GM19023 (cell line): Measurements from ENCODE around the gene C6orf118.

Experiments
- ATAC-seq: cut with Tn5 transposase; IDR thresholded peaks from one replicate; pipeline ENCODE4 v1.9.1; 2021; ENCODE audit warnings: mild to moderate bottlenecking, moderate library complexity; ENCODE audit not compliant: unreplicated experiment

Gene C6orf118

DNA sequence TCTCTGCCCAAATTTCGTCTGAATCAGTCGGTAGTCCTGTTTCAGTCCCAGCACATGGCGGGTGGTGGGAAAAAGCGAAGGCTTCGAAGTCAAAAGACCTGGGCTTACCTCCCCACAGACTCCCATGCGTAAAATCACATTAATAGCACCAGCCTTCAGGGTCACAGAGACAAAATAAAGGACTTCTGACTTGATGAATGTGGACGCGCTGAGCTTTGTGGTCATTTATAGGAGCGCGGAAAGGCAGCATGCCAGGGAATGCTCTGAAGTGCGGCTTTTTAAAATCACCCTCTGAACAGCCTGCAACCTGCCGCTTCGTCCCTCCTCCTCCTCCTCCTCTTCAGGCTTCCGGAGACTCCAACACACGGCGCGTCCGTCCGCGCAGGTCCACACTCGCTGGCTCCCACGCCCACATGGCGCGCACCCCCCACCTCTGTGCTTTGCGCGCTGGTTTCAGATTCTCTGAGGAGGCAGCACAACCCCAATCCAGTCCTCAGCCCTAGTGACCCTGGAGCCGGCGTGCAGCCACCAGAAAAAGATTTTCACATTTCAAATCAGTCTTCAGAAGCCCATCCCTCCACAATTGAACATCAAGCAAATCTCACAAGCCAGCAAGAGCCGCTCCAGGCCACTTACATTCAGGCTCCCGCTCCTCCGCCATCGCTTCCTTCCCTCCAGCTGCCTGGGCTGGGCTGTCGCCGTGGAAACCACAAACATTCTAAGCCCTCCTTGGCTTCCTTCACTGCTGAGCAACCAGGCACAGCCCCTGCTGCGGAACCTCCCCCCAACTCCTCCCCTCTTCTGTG lies at the start of gene C6orf118:
TSS of gene C6orf118 (minus strand) at position 680 of the 806 bp plus-strand sequence. CDS start at position 661, 19 bp downstream.
- no peak for ATAC-seq

GRCh38 chr6:165345700-165346099 lies 36.3 kb upstream of the C6orf118 start:
- no peak for ATAC-seq

DNA sequence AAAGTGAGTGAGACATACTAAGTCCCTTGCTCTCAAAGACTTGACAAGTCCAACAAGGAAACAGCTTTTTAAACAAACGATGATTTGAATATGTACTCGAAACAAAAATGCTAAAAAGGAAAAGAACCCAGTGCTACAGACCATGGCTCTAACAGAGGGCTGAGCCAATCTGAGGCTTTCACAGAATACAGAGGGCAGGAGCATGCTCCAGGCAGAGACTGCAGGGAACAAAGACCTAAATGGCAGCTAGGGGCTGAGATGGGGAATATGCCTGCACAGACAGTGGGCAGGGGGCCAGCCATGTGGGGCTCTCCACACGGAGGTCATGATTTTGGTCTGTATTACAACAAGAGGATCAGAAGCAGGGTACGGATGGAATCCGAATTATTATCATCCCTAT lies 31.1 kb upstream of the C6orf118 start:
- ATAC-seq: no peak

DNA sequence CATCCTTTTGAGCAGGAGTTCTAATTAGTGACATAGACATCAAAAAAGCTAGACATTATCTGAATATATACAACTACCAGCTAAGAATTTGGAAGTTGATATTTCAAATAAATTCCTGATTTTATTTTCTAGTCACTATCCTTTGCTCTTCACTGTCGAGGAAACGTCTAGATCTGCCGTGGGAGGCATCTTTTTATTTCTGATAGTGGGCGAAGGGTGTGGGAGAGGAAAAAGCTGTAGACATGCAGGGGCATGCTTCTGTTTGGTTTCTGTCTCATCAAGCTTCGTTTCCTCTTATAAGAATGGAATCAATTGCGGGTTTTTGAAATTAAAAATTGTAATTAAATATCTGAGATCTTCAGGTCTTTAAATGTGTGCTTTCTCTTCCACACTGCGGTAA lies 16.2 kb upstream of the C6orf118 start:
- no peak for ATAC-seq

- ATAC-seq: no peak
Observed at GRCh38 chr6:165321555-165322145, 12.2 kb upstream of the C6orf118 start.

DNA sequence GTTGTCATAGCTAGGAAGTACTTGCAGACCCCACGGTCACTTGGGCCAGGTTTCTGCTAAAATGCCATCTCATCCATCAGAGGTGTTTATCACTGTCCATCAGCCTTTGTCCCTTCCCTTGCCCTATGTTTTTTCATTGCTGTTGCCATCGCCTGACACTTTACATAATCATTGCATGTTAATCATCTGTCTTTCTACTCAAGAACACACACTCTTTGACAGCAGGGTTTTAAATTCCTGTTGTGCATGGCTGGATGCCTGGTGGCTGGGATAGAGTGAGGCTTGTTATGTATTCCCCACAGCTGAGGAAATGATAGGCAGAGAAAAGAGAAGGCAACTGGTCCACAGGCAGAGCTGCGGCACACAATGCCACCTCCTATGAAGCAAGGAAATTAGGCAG lies 11.7 kb upstream of the C6orf118 start:
- ATAC-seq: no peak

DNA sequence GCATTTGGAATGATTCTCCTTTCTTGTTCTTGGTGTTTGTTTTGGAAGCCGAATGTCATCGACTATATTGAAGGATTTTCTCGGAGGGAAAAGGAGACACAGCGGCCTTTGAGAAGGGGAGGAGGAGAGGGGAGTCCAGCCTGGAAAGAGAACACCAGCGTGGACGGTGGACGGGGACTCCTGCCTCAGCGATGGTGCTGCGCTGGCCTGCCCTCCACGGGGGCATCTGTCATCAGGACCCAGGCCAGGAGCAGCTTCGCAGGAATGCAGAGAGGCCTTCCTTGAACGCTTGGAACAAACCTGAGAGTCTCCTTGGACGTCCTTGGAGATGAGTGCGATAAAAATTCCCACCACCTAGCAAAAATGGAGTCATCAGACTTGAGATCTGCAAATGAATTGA lies 8.3 kb upstream of the C6orf118 start:
- no peak for ATAC-seq

DNA sequence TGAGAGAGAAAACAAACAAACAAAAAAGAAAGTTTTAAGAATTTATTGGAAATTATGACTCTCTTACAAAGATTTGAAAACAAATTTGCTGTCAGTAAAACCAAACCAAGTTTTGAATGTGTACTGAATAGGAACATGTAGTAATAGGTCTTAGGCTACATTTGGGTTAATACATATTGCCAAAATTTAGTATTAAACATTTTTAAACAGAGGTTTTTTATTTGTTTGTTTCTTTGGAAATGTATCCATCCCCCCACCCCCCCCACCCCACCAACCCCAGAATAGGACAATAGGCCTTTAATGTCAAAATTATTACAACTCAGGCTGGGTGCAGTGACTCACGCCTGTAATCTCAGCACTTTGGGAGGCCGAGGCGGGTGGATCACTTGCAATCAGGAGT lies 2.5 kb downstream of the C6orf118 start:
- ATAC-seq: no peak

DNA sequence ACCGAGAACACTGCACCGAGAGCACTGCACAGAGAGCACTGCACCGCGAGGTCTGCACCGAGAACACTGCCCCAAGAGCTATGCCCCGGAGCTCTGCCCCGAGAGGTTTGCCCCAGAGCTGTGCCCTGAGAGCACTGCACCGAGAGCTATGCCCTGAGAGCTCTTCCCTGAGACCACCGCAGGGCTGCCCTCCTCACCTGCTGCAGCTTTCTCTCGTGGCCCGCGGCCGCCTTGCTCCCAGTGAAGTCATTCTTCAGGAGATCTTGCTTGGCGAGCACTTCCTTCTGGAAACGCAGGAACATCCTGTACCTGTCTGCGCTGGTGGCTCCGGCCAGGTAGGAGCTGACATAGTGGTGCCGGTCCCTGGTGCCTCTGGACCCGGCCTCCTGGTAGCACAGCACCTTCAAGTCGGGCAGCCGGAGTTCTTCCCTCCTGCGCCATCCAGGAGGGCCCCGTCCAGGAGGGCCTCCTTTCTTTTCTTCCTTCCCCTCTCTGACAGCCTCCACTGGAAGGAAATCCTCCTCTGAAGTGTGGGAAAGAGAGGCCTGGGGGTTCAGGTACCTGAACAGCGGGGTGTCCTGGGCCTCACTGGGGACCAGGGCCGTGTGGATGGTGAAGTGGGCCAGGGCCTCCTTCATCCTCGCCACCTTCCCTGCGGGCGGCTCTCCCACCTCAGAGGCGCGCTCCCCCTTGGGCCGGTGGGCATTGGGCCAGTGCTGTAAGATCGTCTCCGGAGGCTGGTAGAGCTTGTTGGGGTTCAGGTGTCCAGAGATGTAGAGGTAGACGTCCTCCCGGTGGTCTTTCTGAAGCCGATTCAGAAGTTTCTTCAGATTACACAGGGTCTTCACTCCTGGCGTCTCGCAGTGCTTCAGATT lies 7.8 kb downstream of the C6orf118 start:
- ATAC-seq: no peak

- no peak for ATAC-seq
Observed at GRCh38 chr6:165300422-165300936, 8.9 kb downstream of the C6orf118 start.

- no peak for ATAC-seq
Observed at GRCh38 chr6:165298875-165299274, 10.5 kb downstream of the C6orf118 start.

DNA sequence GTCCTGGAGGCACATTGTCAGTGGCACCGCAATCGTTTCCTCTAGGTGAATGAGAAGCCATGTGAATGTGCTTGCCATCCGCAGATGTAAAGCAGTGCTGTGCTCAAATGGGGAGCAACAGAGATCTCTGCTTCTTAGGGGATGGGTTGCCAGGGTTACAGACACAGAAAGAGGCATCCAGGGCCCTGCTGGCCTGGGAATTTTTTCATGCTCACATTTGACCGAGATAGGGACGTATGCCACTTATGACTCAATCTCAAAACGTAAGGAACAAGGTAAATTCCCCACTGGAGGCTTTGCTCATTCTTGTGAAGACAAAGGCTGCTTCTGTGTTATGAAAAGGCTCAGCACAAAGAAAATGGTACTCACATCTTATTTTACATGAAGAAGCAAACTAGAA lies 11.0 kb downstream of the C6orf118 start:
- no peak for ATAC-seq

GRCh38 chr6:165292657-165293056 lies 16.7 kb downstream of the C6orf118 start:
- no peak for ATAC-seq

DNA sequence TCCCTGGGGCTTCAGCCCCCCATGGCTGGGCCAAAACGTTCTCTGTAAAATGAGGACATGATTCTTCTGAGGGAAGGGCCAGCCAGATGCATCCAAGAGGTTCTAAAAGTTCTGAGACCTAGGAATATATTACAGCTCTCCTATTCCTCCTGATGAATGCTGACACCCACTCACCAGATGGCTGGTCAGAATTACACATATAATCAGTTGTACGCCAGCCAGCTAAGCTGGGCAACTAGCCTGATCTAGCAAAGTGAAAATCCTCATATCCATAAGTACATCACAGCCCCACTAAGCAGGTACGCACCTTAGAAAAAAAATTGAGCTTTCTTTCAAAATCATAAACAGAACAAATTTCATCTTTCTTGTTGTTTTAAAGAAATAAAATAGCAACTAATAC lies 34.8 kb downstream of the C6orf118 start:
- no peak for ATAC-seq

DNA sequence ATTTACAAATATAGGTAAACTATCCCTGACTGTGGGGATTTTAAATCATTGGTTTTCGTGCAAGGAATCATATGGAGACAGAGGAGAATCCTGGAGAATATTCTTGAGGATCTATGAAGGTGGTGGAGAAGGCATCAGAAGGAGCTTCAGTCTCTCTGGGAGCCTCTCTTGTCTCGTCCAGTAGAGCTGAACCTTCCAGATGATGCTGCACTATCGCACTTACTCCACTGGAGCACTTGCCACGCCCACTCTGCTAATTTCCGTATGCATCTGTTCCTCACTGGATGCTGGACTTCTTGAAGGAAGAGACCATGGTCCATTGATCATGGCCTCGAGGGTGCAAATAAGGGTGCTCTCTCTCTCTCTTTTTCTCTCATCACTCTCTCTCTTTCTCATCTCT lies 36.8 kb downstream of the C6orf118 start:
- ATAC-seq: no peak

GRCh38 chr6:165268987-165269386 lies 40.4 kb downstream of the C6orf118 start:
- no peak for ATAC-seq

- ATAC-seq: no peak
Observed at GRCh38 chr6:165266621-165267020, 42.8 kb downstream of the C6orf118 start.

- no peak for ATAC-seq
Observed at GRCh38 chr6:165266191-165266590, 43.2 kb downstream of the C6orf118 start.

DNA sequence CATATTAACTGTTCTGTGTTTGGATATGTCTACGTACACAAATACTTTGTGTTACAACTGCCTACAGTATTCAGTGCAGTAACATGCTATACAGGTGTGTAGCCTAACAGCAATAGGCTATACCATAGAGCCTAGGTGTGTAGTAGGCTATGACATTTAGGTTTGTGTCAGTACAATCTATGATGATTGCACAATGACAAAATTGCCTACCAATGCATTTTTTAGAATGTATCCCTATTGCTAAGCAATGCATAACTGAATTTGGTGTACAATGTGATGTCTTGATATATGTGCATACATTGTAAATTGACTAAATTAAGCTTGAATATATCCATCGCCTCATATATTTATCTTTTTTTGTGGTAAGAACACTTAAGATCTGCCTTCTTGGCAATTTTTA lies 48.9 kb downstream of the C6orf118 start:
- ATAC-seq: no peak

DNA sequence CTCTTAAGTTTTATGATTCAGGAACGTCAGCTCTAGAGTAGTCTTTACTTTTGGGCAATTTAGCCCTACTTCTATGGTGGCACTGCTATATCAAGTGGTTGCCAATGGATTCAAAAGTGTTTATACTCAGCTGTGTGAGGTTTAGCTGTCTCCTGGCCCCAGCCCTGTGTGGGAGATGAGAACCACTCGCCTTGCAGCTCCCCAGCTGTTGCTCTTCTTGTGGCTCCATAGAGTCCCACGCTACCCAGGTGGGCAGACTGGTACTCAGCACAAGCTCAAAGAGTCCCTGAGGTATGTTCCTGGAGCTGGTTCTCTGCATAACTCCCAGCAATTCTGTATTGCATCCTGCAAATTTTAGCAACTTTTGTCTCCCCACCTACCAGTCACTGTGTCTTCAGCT lies 59.6 kb downstream of the C6orf118 start:
- no peak for ATAC-seq

- ATAC-seq: no peak
Observed at GRCh38 chr6:165245701-165246100, 63.7 kb downstream of the C6orf118 start.
